ENCODE data around the gene SLC7A14. TPM values are rescaled to one million over a fixed set of nuclear protein-coding genes. Genes with fewer than 3 reads are reported as not detected.

The SLC7A14 gene
- total RNA-seq, 1 donor from 2014 or later: 0.55 TPM

DNA sequence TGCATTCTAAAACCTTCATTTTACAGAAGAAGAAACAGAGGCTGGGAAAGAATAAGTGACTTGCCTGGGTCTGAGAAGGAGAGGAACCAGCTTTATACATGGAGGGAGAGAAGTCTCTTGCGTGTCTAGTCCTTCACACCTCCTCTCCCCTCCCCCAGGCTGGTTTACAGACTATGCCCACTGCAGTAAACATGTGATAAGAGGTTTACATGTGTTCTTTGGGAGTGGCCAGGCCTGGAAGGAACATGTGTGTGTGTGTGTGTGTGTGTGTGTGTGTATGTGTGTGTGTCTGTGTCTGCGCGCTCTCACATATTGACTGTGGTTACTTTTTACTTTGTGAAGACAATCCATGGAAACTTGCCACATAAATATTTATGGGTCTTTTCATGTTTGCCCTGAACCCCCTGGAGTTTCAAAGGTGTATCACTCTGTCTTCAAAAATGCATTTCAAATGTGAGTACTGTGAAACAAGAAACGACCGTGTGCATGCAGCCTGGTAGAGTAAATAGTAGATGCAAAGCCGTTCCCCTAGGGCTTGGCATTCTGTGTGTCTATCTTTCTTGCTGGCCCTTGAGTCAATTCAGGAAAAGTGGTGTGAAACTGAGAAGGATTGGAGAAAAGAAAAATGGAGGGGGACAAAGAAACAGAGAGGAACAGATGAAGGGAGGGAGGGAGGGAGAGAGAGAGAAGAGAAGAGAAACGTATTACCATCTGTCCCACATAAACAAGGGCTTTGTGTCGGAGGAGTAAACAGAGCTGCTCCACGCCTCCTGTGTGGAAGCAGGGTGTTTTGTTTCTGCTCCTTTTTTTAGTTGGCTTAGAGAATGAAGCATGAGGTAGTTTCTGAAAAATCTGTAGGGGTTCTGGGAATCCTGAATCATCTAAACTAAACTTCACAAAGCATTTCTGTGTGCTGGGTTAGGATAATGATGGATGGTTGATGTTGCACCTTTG lies 115.5 kb downstream of the SLC7A14 start:
- DNase-seq (ENCODE audit: low read depth): peak; percentile 33

DNA sequence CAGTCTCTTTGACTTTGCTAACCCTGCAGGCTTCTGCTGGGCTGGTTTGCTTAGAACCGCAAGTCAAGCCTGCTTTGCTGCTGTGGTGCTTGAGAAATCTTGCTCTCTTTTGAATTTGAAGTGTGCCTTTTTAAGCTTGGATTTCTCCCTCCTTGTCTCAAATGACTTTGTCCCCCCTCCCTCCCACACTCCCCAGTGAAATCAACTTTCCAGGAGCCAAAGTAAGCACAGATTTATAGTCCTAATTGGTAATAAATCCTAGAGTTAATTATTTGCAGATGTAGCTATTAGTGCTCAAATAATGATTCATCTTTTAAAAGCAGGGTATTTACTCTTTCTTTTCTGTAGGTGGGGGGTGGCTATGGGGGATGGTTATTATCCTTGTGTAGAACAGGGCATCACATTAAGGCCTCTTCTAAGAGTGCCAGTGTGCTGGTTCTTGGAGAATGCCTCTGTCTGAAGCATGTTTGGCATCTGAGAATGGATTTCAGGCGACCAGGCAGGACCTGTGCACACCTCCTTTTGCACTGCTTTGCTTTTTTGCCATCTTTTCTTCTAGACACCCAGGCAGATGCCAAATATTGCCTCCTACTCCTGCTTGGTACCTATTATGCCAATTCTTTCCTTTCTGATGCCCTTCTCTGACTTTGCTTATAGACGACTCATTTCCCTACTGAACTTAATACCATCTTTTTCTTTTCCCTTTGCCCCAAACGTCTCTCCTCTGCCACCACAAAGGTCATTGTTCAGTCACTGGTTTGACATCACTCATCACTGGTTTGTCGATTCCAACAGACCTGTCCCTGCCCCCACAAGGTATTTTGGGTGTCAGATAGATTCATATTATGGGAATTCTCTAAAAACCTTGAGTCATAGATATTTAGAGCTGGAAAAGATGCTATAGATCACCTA lies 116.5 kb downstream of the SLC7A14 start:
- peak; percentile 98 for DNase-seq (ENCODE audit: low read depth)

- DNase-seq (ENCODE audit: low read depth): no peak
Observed at GRCh38 chr3:170467571-170468147, 118.2 kb downstream of the SLC7A14 start.

- DNase-seq (ENCODE audit: low read depth): no peak
Observed at GRCh38 chr3:170467007-170467406, 118.9 kb downstream of the SLC7A14 start.

GRCh38 chr3:170465955-170466354 lies 119.9 kb downstream of the SLC7A14 start:
- no peak for DNase-seq (ENCODE audit: low read depth)

- peak; percentile 22 for DNase-seq (ENCODE audit: low read depth)
Observed at GRCh38 chr3:170463011-170463410, 122.9 kb downstream of the SLC7A14 start.

GRCh38 chr3:170458285-170458684 lies 127.6 kb downstream of the SLC7A14 start:
- DNase-seq (ENCODE audit: low read depth): no peak

DNA sequence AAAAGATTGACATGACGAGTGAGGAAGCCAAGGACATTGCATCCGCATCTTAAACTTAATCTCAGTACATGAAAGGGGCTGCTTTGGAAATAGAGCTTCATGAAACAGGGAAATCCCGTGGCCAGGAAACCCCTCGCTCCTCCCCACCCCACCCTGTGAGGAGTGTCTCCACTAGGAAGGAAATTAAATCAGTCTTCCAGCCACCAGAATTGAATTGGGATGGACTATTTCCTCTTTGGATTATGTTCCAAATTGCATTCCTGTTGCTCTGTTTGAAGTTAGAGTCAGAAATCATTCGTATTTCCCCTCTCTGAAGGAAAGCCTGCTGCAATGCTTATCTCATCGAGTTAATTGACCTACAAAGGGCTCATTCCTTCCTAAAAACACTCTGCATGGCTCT lies 131.4 kb downstream of the SLC7A14 start:
- no peak for DNase-seq (ENCODE audit: low read depth)

GRCh38 chr3:170450039-170450438 lies 135.8 kb downstream of the SLC7A14 start:
- DNase-seq (ENCODE audit: low read depth): no peak

- DNase-seq (ENCODE audit: low read depth): no peak
Observed at GRCh38 chr3:170448584-170448983, 137.3 kb downstream of the SLC7A14 start.

GRCh38 chr3:170443457-170443856 lies 142.4 kb downstream of the SLC7A14 start:
- DNase-seq (ENCODE audit: low read depth): no peak

DNA sequence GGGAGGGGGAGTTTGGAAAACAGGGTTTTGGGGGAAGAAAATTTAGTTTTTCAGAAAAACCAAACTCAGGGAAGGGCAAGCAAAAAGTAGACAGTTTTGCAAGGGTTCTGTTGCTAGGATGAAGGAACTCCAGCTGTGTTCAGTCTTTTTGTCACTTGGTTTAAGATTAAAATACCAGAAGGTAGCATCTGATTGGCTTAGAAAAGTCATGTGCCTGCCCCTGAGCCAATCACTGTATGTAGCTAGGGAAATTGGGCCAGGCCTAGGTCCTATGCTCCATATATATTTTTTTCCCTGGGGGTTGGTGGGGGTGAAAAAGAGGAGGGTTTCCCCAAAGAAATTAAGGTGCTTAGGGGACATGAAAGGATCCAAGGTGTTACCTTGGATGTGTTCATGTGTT lies 142.9 kb downstream of the SLC7A14 start:
- DNase-seq (ENCODE audit: low read depth): no peak

- no peak for DNase-seq (ENCODE audit: low read depth)
Observed at GRCh38 chr3:170441412-170441811, 144.5 kb downstream of the SLC7A14 start.

GRCh38 chr3:170440344-170440743 lies 145.5 kb downstream of the SLC7A14 start:
- peak; percentile 72 for DNase-seq (ENCODE audit: low read depth)

GRCh38 chr3:170438836-170439235 lies 147.0 kb downstream of the SLC7A14 start:
- DNase-seq (ENCODE audit: low read depth): no peak

GRCh38 chr3:170437696-170438407 lies 148.0 kb downstream of the SLC7A14 start:
- peak; percentile 33 for DNase-seq (ENCODE audit: low read depth)

GRCh38 chr3:170437176-170437575 lies 148.7 kb downstream of the SLC7A14 start:
- DNase-seq (ENCODE audit: low read depth): no peak

DNA sequence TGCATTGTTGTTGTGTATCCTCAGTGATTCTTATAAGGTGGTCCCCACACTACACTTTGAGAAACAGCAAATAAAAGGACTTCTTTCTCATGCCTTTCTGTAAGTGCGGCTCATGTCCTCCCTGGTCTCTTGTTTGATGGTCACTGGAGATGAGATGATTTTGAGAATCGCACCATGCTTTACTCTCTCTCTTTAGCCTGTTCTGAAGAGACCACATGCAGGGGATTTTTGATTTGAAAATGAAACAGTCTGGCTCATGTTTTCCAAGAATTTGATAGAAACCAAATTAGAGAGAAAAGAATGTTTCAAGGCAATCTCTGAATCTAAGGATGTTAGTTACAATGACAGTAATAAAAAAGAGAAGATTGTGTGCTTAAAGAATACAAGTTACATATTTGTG lies 149.2 kb downstream of the SLC7A14 start:
- DNase-seq (ENCODE audit: low read depth): no peak

DNA sequence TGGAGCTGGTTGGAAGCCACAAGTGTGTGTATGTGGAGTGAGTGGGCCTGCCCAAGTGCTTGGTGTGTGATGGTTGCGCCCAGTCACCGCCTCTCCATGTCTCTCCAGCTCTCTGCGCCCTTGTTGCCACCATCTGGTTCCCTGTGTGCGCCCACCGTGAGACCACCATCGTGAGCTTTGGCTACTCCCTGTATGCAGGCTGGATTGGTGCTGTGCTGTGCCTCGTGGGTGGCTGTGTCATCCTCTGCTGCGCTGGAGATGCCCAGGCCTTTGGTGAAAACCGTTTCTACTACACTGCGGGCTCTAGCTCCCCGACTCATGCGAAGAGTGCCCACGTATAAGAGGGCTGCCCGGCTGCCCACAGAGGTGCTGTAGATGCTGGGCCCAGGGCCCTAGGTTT lies 153.5 kb downstream of the SLC7A14 start:
- DNase-seq (ENCODE audit: low read depth): no peak

GRCh38 chr3:170431054-170431453 lies 154.8 kb downstream of the SLC7A14 start:
- no peak for DNase-seq (ENCODE audit: low read depth)

GRCh38 chr3:170429050-170429449 lies 156.8 kb downstream of the SLC7A14 start:
- peak; percentile 83 for DNase-seq (ENCODE audit: low read depth)
